GM21390 (cell line): ENCODE results near the gene PLEKHA8.
A peak's percentile ranks its signal among the peaks of the same experiment; 100 is the strongest.
"Not testable (repeated sequence)": the region's sequence is repeated elsewhere in the genome, so short reads cannot be mapped to it uniquely, and the experiment has no call there.

Experiments used
- ATAC-seq: cut with Tn5 transposase; IDR thresholded peaks from one replicate; pipeline ENCODE4 v1.9.1; 2021; ENCODE audit not compliant: unreplicated experiment

PLEKHA8 gene

DNA sequence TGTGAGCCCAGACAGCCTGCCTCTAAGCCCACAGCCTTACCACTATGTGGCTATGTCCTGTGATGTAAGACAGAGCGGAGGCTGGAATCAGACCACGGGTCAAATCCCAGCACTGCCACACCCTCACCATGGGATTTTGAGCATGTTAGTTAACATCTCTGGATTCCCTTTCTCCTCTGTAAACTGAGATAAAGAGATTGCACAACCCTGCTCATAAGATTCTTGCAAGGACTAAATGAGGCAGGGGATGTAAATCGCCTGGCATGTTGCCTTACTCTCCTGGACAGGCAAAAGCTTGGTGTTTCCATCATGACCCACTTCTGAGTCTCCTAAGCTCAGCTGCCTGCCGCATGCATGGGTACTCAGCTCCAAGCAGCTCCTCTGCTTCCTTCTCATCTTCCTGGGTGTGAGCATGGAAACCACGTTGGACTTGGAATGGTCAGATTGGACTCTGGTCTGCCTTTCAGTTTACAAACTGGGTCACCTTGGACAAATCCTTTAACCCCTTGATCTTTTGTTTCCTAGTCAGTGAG is 65.3 kb downstream of the PLEKHA8 start:
- ATAC-seq: no peak

DNA sequence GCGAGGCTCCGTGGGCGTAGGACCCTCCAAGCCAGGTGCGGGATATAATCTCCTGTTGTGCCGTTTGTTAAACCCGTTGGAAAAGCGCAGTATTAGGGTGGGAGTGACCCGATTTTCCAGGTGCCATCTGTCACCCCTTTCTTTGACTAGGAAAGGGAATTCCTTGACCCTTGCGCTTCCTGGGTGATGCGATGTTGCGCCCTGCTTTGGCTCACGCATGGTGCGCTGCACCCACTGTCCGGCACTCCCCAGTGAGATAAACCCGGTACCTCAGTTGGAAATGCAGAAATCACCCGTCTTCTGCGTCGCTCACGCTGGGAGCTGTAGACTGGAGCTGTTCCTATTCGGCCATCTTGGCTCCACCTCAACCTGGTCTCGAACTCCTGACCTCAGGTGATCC is 70.4 kb downstream of the PLEKHA8 start:
- not testable (repeated sequence) for ATAC-seq

DNA sequence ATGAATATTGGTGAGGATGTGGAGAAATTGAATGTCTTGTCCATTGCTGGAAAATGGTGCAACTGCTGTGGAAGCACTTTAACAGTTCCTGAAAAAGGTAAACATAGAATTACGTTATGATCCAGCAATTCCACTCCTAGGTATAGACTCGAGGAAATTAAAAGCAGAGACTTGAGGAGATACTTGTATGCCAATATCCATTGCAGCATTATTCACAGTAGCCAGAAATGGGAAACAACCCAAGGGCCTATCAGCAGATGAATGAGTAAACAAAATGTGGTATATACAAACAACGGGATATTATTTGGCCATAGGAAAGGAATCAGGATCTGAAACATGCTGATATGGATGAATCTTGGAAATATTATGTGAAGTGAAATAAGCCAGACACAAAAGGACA is 74.1 kb downstream of the PLEKHA8 start:
- ATAC-seq: no peak

- ATAC-seq: no peak
Measured at GRCh38 chr7:30104157-30104556, 75.9 kb downstream of the PLEKHA8 start.

- no peak for ATAC-seq
Measured at GRCh38 chr7:30112103-30112713, 84.0 kb downstream of the PLEKHA8 start.

DNA sequence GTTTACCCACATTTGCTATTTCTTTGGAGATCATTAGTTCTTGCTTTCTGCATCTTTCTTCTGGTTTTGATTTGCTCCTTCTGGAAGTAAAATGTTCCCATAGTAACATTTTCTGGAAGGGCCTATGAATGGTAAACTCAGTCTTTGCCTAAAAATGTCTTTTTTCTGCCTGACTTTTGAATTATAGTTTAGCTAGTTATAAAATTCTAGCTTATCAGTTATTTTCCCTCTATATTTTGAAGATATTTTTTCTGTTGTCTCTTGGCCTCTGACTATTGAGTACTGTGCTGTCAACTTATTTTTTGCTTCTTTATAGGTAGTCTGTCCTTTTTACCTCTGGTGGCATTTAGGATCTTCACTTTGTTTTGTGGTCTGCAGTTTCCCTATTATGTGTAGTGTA is 84.9 kb downstream of the PLEKHA8 start:
- ATAC-seq: no peak

DNA sequence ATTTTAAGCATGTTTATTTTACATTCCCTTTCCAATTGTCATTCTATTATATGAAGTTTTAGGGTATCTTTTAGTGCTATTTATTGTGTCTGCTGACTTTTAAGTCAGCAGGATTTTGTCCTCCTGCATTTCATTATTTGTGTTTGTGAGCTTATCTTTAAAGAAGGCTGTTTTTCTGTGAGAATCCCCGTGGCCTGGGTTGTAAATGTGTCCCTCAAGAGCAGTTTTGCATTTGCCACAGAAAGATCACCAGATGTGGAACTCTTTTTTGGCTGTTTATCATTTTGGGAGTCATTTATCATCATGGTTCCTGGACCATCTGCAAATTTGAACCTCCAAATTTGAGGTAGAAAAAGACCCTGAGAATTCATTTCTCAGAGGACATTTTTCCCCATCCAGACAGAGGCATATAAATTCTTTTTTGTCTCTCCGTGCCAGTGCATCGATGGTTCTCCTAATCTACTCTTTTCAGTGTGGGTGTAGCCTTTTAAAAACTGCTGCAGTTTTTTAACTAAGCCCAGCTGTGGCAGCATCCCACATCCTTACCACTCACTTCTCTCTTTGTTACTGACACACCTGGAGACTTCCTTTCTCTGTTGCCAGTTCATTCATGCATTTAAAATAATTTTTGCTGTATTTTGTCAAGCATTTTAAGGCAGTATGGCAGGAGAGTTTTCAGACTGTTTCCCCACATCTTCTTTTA is 86.5 kb downstream of the PLEKHA8 start:
- no peak for ATAC-seq

DNA sequence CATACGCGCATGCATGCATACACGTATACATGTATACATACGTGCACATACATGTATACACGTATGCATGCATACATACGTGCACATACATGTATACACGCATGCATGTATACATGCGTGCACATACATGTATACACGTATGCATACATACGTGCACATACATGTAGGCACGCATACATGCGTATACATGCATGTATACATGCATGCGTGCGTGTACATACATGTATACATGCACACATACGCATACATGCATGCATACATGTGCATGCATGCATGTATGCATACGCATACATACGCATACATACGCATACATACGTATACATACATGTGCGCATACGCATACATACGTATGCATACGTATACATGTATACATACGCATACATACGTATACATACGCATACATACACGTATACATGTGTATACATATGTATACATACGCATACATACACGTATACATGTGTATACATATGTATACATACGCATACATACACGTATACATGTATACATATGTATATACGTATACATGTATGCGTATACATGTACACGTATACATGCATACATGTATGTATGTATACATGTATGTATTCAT is 87.6 kb downstream of the PLEKHA8 start:
- no peak for ATAC-seq

DNA sequence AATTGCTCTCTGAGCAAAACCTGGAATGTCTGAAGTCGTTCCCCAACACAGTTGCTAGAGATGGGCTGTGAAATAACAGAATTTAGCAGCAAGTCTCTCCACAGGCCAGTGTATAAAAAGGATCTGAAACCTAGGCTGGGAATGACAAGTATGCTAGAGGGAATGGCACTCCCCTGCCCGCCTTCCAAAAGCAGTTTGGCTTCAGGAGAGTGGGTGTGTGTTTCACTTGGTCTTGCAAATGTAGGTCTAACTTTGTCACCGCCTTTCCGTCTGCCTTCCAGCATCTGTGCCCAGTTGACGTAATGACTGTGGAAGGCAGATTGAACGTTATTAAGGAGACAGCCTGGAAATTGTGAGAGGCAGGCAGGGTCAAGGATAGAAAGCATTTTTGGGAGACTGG is 88.6 kb downstream of the PLEKHA8 start:
- ATAC-seq: no peak

DNA sequence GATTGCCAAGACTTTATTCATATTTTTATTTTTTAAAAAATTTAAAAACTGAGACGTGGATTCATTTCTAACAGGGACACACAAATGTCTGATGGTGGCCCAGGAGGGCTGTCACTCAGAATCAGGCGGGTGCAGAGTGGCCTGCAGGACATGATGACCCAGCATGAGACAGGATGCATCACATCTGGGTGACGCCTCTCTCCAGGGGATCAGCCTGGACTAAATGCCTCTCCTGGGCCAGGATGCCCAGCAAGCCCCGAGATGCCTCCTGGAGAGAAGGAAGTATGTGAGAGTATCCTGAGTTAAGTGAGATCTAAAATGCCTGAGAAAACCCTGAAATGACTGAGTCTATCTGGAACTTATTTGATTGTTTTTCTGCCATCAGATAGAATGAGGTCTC is 89.7 kb downstream of the PLEKHA8 start:
- ATAC-seq: no peak

DNA sequence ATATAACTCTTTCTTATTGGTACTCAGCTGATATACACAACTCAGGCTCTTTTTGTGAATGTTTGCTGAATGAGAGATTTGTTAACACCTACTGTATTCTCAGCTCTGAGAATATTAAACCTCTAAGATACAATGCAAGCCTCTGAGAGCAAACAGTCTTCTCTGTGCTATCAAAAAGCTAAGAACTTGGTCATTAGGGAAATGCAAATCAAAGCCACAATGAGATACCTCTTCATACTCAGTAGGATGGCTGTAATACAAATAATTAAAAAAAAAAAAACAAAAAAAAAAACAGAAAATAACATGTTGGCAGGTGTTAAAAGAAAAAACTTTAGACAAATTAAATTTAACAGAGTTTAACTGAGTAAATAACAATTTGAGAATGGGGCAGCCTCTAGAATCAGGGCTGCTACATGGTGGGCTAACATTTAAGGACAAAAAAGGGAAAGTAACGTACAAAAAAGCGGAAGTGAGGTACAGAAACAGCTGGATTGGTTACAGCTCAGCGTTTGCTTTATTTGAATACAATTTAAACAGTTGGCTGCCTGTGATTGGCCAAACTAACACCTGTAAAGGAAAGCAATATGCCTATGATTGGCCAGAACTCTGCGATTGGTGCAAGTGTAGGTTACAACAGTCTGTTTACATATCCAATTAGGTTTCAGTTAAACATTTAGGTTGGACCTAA is 91.8 kb downstream of the PLEKHA8 start:
- no peak for ATAC-seq

DNA sequence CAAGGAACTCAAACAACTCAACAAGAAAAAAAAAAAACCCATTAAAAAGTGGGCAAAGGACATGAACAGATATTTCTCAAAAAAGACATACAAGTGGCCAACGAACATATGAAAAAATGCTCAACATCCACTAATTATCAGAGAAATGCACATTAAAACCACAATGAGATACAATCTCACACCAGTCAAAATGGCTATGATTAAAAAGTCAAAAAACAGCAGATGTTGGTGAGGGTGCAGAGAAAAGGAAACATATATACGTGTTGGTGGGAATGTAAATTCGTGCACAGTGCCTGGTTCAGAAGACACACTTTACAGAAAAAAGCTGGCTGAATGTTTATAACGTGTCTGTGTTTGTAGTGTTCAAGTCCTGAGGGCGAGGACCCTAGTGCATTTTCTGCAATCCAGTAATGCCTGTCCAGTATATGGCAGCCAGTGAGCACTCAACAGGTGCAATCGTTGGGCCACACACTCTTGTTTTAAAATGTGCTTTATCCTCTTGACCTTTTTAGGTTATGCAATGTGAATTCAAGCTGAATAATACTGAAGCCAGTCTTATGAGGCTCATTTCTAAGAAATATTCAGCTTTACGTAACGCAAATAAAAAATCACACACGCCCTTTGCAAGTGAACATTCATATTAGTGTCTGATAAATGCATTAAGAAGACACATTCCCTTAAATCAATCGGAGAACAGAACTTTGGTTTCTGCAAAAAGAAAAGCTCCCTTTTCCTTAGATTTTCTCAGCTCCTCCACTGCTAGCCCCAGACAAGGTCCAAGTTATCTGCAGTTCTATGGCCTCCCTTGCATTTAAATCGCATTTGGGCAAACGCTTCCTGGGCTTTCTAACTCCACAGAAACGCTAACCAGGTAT is 105.8 kb downstream of the PLEKHA8 start:
- no peak for ATAC-seq

- peak; percentile 89 for ATAC-seq
Measured at GRCh38 chr7:30134611-30135300, 106.5 kb downstream of the PLEKHA8 start, which contains the start of gene MTURN. MTURN (plus strand) TSS chr7:30134986; CDS start chr7:30135137, 151 bp downstream.

- ATAC-seq: peak; percentile 21
Measured at GRCh38 chr7:30135301-30136116, 107.3 kb downstream of the PLEKHA8 start.

- no peak for ATAC-seq
Measured at GRCh38 chr7:30136117-30136731, 108.0 kb downstream of the PLEKHA8 start.

DNA sequence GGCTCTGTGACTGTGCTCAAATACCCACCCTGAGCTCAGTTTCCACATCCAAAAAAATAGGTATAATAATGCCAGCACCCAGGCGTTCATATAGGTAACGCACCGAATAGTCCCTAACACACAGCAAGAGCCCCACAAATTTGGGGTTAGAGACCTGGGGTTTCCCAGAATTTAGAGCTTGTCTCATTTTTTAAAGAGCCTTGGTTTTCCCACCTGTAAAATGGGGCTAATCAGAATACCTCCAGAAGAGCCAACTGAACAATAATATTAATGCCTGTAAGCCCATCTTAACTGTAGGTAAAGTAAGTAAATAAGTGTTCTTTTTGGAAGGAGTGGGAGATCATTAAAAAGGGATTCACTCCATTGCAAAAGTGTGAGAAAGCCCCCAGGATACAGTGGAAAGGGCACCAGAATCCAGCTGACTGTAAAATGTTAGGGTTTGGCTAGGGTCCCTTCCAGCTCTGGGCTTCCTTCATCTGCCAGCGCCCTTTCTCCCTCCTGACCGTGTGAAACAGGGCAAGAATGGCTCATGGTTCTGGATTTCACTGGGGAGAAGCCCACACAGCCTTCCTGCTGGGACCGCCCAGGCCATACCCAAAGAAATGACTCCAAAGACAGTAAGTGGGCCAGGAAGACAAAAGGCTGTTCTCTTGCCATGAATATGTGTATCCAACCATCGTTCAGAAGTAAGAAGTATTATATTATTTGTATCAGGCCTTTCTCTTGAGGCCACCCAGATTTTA is 108.7 kb downstream of the PLEKHA8 start:
- no peak for ATAC-seq

DNA sequence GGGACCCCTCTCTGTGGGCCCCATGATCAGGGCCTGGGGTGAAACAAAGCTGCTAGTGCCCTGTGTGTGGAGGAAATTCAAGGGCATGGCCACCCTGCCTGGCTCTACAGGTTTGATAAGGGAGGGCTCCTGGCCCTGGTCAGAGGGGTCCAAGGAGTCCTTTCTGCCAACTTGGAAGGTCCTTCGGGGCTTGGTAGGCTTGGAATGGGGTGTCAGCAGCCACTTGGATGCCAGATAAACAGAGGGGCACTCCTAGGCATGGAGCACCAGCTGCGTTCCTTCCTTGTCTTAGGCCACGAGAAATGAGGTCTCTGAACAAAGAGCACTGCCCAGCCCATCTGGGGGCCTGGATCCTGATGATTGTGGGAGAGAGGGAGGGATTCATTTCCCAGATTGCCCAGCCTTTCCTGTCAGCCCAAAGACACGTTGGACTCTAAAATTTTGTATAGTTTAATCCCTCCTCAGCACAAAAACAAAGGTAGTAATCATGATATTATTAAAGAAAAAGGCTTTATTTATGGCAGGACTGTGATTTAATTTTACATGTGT is 111.7 kb downstream of the PLEKHA8 start:
- no peak for ATAC-seq

DNA sequence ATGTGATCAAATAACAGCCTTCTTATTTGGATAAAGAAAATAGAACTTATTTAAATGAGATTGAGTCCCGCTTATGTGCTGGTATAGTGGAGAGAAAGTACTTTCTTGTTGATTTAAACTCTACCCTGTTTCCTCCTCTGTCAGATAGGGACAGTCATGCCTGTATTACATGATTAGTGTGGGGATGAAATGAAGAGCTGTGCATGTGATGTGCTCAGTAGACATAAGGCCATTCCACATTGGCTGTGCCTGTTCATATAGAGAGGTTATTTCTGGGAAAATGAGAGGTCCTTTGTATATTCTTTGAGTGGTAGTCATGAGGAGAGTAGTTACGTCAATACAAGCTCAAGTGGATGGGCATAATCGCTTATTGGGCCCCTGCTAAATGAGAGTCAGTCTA is 112.2 kb downstream of the PLEKHA8 start:
- ATAC-seq: no peak
